IMR-90 (cell line): ENCODE data around the gene FYCO1. TPM values are rescaled to one million over a fixed set of nuclear protein-coding genes. Genes with fewer than 3 reads are reported as not detected.

Experiments used
- ATAC-seq: fragments of 200-7000 bp; cut with Tn5 transposase; 2 replicates; pipeline ENCODE4 v1.9.1; 2020; ENCODE audit warnings: low read depth, mild to moderate bottlenecking, moderate library complexity
- BruUV-seq: library from RNA; stranded (reverse); fragments of 400-500 nt; replicated peaks from 2 replicates; lab custom pipeline; 2021; lab: Mats Ljungman, UMichigan
- CTCF ChIA-PET: fragments of 300-600 bp; formaldehyde crosslinking; extraction: SDS; loops from one replicate; lab custom pipeline; 2021; ENCODE audit warnings: antibody characterized with exemption; lab: Yijun Ruan, JAX
- POLR2A ChIA-PET: fragments of 300-600 bp; sonication (Branson Sonifier 250); formaldehyde crosslinking; loops from one replicate; lab custom pipeline; 2022; ENCODE audit warnings: antibody characterized with exemption; ENCODE audit not compliant: unreplicated experiment; lab: Charles Lee
- DNase-seq: peaks from one replicate; pipeline ENCODE4 v3.0.0; 2013
- H2AFZ ChIP-seq: replicated peaks from 2 replicates; pipeline ENCODE3; 2013; ENCODE audit warnings: low read length, mild to moderate bottlenecking; ENCODE audit not compliant: poor library complexity
- H2AK5ac ChIP-seq: 2 replicates; pipeline ENCODE4 v1.6.1; 2013; ENCODE audit warnings: low read depth, low read length, inconsistent platforms
- H2AK9ac ChIP-seq: replicated peaks from 2 replicates; pipeline ENCODE3; 2013; ENCODE audit warnings: mild to moderate bottlenecking, low read depth, low read length, moderate library complexity; ENCODE audit not compliant: poor library complexity
- H2BK120ac ChIP-seq: 2 replicates; pipeline ENCODE4 v1.6.1; 2013; ENCODE audit warnings: low read depth, low read length, inconsistent platforms
- H2BK15ac ChIP-seq: 3 replicates; pipeline ENCODE4 v1.6.1; 2013; ENCODE audit warnings: low read depth, low read length, inconsistent platforms
- H2BK20ac ChIP-seq: 2 replicates; pipeline ENCODE4 v1.6.1; 2013; ENCODE audit warnings: low read depth, mild to moderate bottlenecking, inconsistent platforms, low read length, moderate library complexity
- H2BK5ac ChIP-seq: 2 replicates; pipeline ENCODE4 v1.6.1; 2013; ENCODE audit warnings: mild to moderate bottlenecking, low read depth, low read length, inconsistent platforms; ENCODE audit not compliant: poor library complexity, severe bottlenecking
- H3K14ac ChIP-seq: replicated peaks from 2 replicates; pipeline ENCODE4 v1.6.1; 2013; ENCODE audit warnings: low read depth, low read length, inconsistent platforms
- H3K18ac ChIP-seq: 2 replicates; pipeline ENCODE4 v1.6.1; 2013; ENCODE audit warnings: low read depth, low read length, control low read depth
- H3K23ac ChIP-seq: 2 replicates; pipeline ENCODE4 v1.6.1; 2013; ENCODE audit warnings: low read depth, low read length, inconsistent platforms
- H3K27ac ChIP-seq: 2 replicates; pipeline ENCODE4 v1.5.1; 2013; ENCODE audit warnings: mild to moderate bottlenecking, control low read depth, low read length; ENCODE audit not compliant: insufficient read depth
- H3K27me3 ChIP-seq: 2 replicates; pipeline ENCODE4 v1.6.1; 2013; ENCODE audit warnings: low read length; ENCODE audit not compliant: control insufficient read depth, insufficient read depth
- H3K36me3 ChIP-seq: 2 replicates; pipeline ENCODE4 v1.6.1; 2013; ENCODE audit warnings: low read length, mixed read lengths; ENCODE audit not compliant: control insufficient read depth, insufficient read depth
- H3K4ac ChIP-seq: 2 replicates; pipeline ENCODE4 v1.6.1; 2013; ENCODE audit warnings: low read depth, low read length, inconsistent platforms
- H3K4me1 ChIP-seq: 2 replicates; pipeline ENCODE4 v1.6.1; 2013; ENCODE audit warnings: low read length, mixed read lengths; ENCODE audit not compliant: control insufficient read depth, insufficient read depth
- H3K4me2 ChIP-seq: 2 replicates; pipeline ENCODE4 v1.6.1; 2013; ENCODE audit warnings: low read depth, mild to moderate bottlenecking, control low read depth, low read length, moderate library complexity
- H3K4me3 ChIP-seq: 2 replicates; pipeline ENCODE4 v1.5.1; 2013; ENCODE audit warnings: low read depth, mild to moderate bottlenecking, control low read depth, low read length, moderate library complexity; ENCODE audit not compliant: insufficient read depth
- H3K56ac ChIP-seq: 2 replicates; pipeline ENCODE4 v1.6.1; 2013; ENCODE audit warnings: low read length, inconsistent platforms; ENCODE audit not compliant: insufficient read depth; ENCODE audit errors: extremely low read depth
- H3K79me1 ChIP-seq, 2 experiments: 2 replicates each; pipeline ENCODE4 v1.6.1; 2013; ENCODE audit warnings: low read length in 2 of 2, inconsistent platforms in 1 of 2, low read depth in 1 of 2
- H3K9ac ChIP-seq: 2 replicates; pipeline ENCODE4 v1.6.1; 2013; ENCODE audit warnings: low read depth, low read length, control low read depth
- H3K9me1 ChIP-seq: 2 replicates; pipeline ENCODE4 v1.6.1; 2013; ENCODE audit warnings: low read length, inconsistent platforms; ENCODE audit not compliant: insufficient read depth
- H3K9me3 ChIP-seq: 2 replicates; pipeline ENCODE4 v1.6.1; 2013; ENCODE audit warnings: low read length; ENCODE audit not compliant: control insufficient read depth, insufficient read depth
- H4K20me1 ChIP-seq: 2 replicates; pipeline ENCODE4 v1.6.1; 2013; ENCODE audit warnings: low read length, inconsistent platforms; ENCODE audit not compliant: insufficient read depth
- H4K5ac ChIP-seq: 2 replicates; pipeline ENCODE4 v1.6.1; 2013; ENCODE audit warnings: mild to moderate bottlenecking, low read depth, low read length, control low read depth
- H4K8ac ChIP-seq, 2 experiments: 2 replicates each; pipeline ENCODE4 v1.6.1; 2013; ENCODE audit warnings: low read depth in 2 of 2, low read length in 2 of 2, control low read depth in 1 of 2, inconsistent platforms in 1 of 2
- H4K91ac ChIP-seq: 2 replicates; pipeline ENCODE4 v1.6.1; 2013; ENCODE audit warnings: low read depth, low read length, inconsistent platforms; ENCODE audit not compliant: insufficient read depth
- CEBPB ChIP-seq: IDR thresholded peaks from 2 replicates; pipeline ENCODE4 v1.6.1; 2012; ENCODE audit warnings: low read depth, low read length, improper control_type of control experiment
- CHD1 ChIP-seq: IDR thresholded peaks from 2 replicates; pipeline ENCODE4 v1.6.1; 2012; ENCODE audit warnings: low read depth, low read length, improper control_type of control experiment
- FOS ChIP-seq: fragments of 150-350 bp; IDR thresholded peaks from 2 replicates; pipeline ENCODE4 v1.6.1; 2016; ENCODE audit warnings: low read depth, low read length
- MXI1 ChIP-seq: IDR thresholded peaks from 2 replicates; pipeline ENCODE4 v1.6.1; 2012; ENCODE audit warnings: low read depth, mild to moderate bottlenecking, low read length, moderate library complexity, borderline replicate concordance
- WGBS, 2 experiments: methylation state at CpG; one replicate each; pipeline versions ENCODE4 v1.1.5 to v1.1.7; 2013; ENCODE audit warnings: missing lambda C conversion rate in 2 of 2; ENCODE audit not compliant: insufficient read length in 1 of 2; ENCODE audit errors: extremely low coverage in 2 of 2; 5-methylcytosine and 5-hydroxymethylcytosine counted together
- dilution Hi-C: fragments of 300-500 bp; cut with HindIII; formaldehyde crosslinking; loops from one replicate; pipeline ENCODE4 v1.14.3; 2018; ENCODE audit warnings: low sequenced_read_pairs; ENCODE audit not compliant: unreplicated experiment
- in situ Hi-C: fragments of 300-500 bp; cut with MboI; formaldehyde crosslinking; loops from 3 replicates; pipeline ENCODE4 v1.14.3; 2019; ENCODE audit warnings: low sequenced_read_pairs, inconsistent platforms, mixed read lengths
- intact Hi-C: fragments of 100-400 bp; cut with micrococcal nuclease; formaldehyde crosslinking; loops from 2 replicates; pipeline ENCODE4 v1.10.0; 2022
- polyA plus RNA-seq, 3 experiments: library from polyadenylated mRNA; depleted of rRNA; stranded (reverse); fragments of >200 nt; gene quantifications; 2 replicates each; pipeline ENCODE4 v1.2.3, GENCODE V29; 2012; ENCODE audit warnings: low replicate concordance in 1 of 3
- total RNA-seq: library from RNA; depleted of rRNA; stranded (reverse); fragments of >200 nt; gene quantifications from 2 replicates; pipeline ENCODE4 v1.2.3, GENCODE V29; 2012
- TF ChIP-seq, protein P1 (sequence below): fragments of 150-350 bp; IDR thresholded peaks from 2 replicates; pipeline ENCODE4 v1.6.1; 2016; ENCODE audit warnings: low read depth, mild to moderate bottlenecking, low read length, moderate library complexity, borderline replicate concordance
- TF ChIP-seq, protein P2 (sequence below): conservative IDR thresholded peaks from 2 replicates; pipeline ENCODE4 v1.5.1; 2012; ENCODE audit warnings: mild to moderate bottlenecking, low read depth, low read length, improper control_type of control experiment

FYCO1 gene
- total and polyA plus RNA-seq, 2 of the 4 experiments (the other 2 are of a cell fraction), result 13.7 to 20.1 TPM

DNA sequence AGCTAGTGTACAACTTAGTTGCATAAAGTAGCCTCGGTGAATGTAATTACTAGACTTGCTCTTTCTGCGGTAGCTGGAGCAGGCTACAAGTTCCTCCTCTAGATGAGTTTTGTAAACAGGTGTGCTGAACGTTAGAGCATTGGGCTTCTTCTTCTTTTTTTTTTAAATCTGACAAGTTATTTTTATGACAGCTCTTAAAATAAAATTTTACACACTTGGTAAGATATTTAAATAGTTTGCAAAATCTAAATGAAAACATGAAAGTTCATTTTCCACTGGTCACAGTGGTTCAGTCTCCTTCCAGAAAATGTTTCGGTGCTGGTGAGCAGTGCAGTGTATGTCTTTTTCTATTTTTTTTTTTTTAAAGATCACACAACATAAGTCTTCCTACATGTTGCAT, 106.3 kb downstream of the FYCO1 start:
- Histone ChIP-seq H2AK9ac (no peak overlapping the region), H2AFZ (no peak overlapping the region), H3K18ac (no peak overlapping the region), H3K79me1 (no peaks in the 10 kb centered on the region), H3K56ac (no peak overlapping the region), H4K91ac (no peak overlapping the region), H2BK120ac (no peak overlapping the region), H4K20me1 (no peaks in the 10 kb centered on the region), H3K14ac (no peak overlapping the region), H3K4me2 (no peak overlapping the region), H3K9ac (no peak overlapping the region), H3K27ac (no peak overlapping the region), H2BK15ac (no peak overlapping the region), H2AK5ac (no peak overlapping the region), H3K4ac (no peak overlapping the region), H3K27me3 (peaks cover 26% of the 10 kb centered on the region), H2BK5ac (no peak overlapping the region), H3K36me3 (no peaks in the 10 kb centered on the region), H3K9me1 (no peaks in the 10 kb centered on the region), H3K9me3 (no peaks in the 10 kb centered on the region), H3K4me3 (no peak overlapping the region), H2BK20ac (no peak overlapping the region), H3K4me1 (no peaks in the 10 kb centered on the region), H4K8ac (no peak overlapping the region), H3K23ac (no peak overlapping the region), H4K5ac (no peak overlapping the region)
- DNase-seq (no peak), ATAC-seq (no peak)
- ChIA-PET CTCF (interaction anchor here (0.7 kb wide), 1 partner anchor 21 kb away, joined by 8 read pairs; no protein-coding TSS in a partner anchor), POLR2A (no interaction called here)
- no TSS peak for BruUV-seq
- WGBS, 2 experiments, result no CpG with 5 or more reads among the region's 4 CpGs
- in situ Hi-C loops, result no loop called here
- TF ChIP-seq, protein P1, sequence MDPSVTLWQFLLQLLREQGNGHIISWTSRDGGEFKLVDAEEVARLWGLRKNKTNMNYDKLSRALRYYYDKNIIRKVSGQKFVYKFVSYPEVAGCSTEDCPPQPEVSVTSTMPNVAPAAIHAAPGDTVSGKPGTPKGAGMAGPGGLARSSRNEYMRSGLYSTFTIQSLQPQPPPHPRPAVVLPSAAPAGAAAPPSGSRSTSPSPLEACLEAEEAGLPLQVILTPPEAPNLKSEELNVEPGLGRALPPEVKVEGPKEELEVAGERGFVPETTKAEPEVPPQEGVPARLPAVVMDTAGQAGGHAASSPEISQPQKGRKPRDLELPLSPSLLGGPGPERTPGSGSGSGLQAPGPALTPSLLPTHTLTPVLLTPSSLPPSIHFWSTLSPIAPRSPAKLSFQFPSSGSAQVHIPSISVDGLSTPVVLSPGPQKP, result no peak
- TF ChIP-seq CEBPB (no peak), CHD1 (no peak), MXI1 (no peak), FOS (no peak)
- TF ChIP-seq, protein P2, sequence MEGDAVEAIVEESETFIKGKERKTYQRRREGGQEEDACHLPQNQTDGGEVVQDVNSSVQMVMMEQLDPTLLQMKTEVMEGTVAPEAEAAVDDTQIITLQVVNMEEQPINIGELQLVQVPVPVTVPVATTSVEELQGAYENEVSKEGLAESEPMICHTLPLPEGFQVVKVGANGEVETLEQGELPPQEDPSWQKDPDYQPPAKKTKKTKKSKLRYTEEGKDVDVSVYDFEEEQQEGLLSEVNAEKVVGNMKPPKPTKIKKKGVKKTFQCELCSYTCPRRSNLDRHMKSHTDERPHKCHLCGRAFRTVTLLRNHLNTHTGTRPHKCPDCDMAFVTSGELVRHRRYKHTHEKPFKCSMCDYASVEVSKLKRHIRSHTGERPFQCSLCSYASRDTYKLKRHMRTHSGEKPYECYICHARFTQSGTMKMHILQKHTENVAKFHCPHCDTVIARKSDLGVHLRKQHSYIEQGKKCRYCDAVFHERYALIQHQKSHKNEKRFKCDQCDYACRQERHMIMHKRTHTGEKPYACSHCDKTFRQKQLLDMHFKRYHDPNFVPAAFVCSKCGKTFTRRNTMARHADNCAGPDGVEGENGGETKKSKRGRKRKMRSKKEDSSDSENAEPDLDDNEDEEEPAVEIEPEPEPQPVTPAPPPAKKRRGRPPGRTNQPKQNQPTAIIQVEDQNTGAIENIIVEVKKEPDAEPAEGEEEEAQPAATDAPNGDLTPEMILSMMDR, result no peak
- intact Hi-C loops, result no loop called here
- dilution Hi-C loops, result no loop called here
